WTC11 (cell line): ENCODE data around the gene RIC1.

Experiments used
- SMAD3 ChIP-seq: sonication (generic); formaldehyde crosslinking; IDR thresholded peaks from 2 replicates; pipeline ENCODE4 v1.8.0; 2022; ENCODE audit warnings: missing genetic modification reagents, mild to moderate bottlenecking, borderline replicate concordance
- TF ChIP-seq, protein P1 (sequence below): fragments of 200-600 bp; IDR thresholded peaks from 2 replicates; pipeline ENCODE4 v1.8.0; 2022; ENCODE audit warnings: antibody characterized with exemption
- TF ChIP-seq, protein P2 (sequence below): sonication (generic); formaldehyde crosslinking; conservative IDR thresholded peaks from 2 replicates; pipeline ENCODE4 v1.8.1; 2022; ENCODE audit warnings: mild to moderate bottlenecking, missing genetic modification reagents
- TF ChIP-seq, protein P3 (sequence below): sonication (generic); formaldehyde crosslinking; IDR thresholded peaks from 2 replicates; pipeline ENCODE4 v1.8.1; 2023; ENCODE audit warnings: mild to moderate bottlenecking, moderate library complexity, missing genetic modification reagents

DNA sequence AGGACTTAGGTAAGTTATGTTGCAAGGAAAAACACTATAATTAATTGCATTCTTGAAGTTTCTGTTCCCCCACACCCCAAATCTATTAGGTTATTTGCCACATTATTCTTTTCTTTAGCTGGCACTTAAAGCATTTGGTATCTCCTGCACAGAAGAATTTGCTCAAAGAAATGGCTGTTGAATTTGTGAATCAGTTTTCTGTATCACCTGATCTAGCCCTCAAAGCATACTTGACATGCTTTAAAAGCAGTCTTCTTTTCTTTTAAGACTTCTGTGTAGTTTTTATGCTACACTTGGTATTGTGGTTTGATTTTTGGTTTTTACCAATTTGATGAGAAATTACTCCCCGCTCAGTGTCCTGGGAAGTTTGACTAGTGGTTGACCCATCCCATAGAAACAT, 69.1 kb downstream of the RIC1 start:
- TF ChIP-seq, protein P1, sequence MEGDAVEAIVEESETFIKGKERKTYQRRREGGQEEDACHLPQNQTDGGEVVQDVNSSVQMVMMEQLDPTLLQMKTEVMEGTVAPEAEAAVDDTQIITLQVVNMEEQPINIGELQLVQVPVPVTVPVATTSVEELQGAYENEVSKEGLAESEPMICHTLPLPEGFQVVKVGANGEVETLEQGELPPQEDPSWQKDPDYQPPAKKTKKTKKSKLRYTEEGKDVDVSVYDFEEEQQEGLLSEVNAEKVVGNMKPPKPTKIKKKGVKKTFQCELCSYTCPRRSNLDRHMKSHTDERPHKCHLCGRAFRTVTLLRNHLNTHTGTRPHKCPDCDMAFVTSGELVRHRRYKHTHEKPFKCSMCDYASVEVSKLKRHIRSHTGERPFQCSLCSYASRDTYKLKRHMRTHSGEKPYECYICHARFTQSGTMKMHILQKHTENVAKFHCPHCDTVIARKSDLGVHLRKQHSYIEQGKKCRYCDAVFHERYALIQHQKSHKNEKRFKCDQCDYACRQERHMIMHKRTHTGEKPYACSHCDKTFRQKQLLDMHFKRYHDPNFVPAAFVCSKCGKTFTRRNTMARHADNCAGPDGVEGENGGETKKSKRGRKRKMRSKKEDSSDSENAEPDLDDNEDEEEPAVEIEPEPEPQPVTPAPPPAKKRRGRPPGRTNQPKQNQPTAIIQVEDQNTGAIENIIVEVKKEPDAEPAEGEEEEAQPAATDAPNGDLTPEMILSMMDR = no peak
- TF ChIP-seq, protein P2, sequence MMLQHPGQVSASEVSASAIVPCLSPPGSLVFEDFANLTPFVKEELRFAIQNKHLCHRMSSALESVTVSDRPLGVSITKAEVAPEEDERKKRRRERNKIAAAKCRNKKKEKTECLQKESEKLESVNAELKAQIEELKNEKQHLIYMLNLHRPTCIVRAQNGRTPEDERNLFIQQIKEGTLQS (CRISPR knock-in tag) = no peak
- TF ChIP-seq, protein P3, sequence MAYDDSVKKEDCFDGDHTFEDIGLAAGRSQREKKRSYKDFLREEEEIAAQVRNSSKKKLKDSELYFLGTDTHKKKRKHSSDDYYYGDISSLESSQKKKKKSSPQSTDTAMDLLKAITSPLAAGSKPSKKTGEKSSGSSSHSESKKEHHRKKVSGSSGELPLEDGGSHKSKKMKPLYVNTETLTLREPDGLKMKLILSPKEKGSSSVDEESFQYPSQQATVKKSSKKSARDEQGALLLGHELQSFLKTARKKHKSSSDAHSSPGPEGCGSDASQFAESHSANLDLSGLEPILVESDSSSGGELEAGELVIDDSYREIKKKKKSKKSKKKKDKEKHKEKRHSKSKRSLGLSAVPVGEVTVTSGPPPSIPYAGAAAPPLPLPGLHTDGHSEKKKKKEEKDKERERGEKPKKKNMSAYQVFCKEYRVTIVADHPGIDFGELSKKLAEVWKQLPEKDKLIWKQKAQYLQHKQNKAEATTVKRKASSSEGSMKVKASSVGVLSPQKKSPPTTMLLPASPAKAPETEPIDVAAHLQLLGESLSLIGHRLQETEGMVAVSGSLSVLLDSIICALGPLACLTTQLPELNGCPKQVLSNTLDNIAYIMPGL (CRISPR knock-in tag) = no peak
- TF ChIP-seq SMAD3 (CRISPR knock-in tag) = no peak
